Stimulated activated naive CD8-positive, alpha-beta T cell treated with anti-CD3 and anti-CD28 coated beads, Interleukin-15, Interleukin-2, amounts not matched to agents 100 U/mL and 50 U/mL, for 24 hours (primary cell): Measurements from ENCODE around the gene PCDHB14.
"Not testable (repeated sequence)": the region's sequence is repeated elsewhere in the genome, so short reads cannot be mapped to it uniquely, and the experiment has no call there.

Experiments used
- ATAC-seq: fragments of 150-1000 bp; cut with Tn5 transposase; one replicate; pipeline ENCODE4 v1.10.0; 2021
- DNase-seq: peaks from one replicate; pipeline ENCODE4 v3.0.0; 2021

The PCDHB14 gene

DNA sequence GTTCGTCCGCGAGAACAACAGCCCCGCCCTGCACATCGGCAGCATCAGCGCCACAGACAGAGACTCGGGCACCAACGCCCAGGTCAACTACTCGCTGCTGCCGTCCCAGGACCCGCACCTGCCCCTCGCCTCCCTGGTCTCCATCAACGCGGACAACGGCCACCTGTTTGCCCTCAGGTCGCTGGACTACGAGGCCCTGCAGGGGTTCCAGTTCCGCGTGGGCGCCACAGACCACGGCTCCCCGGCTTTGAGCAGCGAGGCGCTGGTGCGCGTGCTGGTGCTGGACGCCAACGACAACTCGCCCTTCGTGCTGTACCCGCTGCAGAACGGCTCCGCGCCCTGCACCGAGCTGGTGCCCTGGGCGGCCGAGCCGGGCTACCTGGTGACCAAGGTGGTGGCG lies 12.9 kb upstream of the PCDHB14 start:
- DNase-seq, ATAC-seq: not testable (repeated sequence)

DNA sequence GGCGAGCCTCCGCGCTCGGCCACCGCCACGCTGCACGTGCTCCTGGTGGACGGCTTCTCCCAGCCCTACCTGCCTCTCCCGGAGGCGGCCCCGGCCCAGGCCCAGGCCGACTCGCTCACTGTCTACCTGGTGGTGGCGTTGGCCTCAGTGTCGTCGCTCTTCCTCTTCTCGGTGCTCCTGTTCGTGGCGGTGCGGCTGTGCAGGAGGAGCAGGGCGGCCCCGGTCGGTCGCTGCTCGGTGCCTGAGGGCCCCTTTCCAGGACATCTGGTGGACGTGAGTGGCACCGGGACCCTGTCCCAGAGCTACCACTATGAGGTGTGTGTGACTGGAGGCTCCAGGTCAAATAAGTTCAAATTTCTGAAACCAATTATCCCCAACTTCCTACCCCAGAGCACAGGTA lies 12.3 kb upstream of the PCDHB14 start:
- DNase-seq, ATAC-seq: not testable (repeated sequence)

DNA sequence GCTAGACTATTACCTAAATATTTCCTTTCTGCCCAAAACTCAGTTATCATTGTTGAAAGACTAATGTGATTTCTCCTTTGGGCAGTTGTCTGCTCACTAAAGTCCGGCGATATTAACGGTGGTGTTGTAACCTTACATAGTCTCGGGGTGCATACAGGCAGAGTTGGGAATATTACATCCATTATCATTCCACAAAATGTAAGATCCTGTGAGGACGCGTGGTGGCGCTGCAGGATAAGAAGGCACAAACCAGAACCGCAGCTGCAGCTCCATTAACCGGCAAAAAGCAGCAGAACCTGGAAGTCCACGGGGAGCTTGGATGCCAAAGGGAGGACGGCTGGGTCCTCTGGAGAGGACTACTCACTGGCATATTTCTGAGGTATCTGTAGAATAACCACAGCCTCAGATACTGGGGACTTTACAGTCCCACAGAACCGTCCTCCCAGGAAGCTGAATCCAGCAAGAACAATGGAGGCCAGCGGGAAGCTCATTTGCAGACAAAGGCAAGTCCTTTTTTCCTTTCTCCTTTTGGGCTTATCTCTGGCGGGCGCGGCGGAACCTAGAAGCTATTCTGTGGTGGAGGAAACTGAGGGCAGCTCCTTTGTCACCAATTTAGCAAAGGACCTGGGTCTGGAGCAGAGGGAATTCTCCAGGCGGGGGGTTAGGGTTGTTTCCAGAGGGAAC lies 9.3 kb upstream of the PCDHB14 start, which contains the start of gene PCDHB13:
PCDHB13 (plus strand) TSS at position 264 of the 684 bp plus-strand sequence; CDS start at position 469, 205 bp downstream.
- ATAC-seq = not testable (repeated sequence)
- peak; percentile 14 for DNase-seq

DNA sequence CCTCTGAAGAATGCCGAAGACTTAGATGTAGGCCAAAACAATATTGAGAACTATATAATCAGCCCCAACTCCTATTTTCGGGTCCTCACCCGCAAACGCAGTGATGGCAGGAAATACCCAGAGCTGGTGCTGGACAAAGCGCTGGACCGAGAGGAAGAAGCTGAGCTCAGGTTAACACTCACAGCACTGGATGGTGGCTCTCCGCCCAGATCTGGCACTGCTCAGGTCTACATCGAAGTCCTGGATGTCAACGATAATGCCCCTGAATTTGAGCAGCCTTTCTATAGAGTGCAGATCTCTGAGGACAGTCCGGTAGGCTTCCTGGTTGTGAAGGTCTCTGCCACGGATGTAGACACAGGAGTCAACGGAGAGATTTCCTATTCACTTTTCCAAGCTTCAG lies 8.6 kb upstream of the PCDHB14 start:
- not testable (repeated sequence) for ATAC-seq, DNase-seq

DNA sequence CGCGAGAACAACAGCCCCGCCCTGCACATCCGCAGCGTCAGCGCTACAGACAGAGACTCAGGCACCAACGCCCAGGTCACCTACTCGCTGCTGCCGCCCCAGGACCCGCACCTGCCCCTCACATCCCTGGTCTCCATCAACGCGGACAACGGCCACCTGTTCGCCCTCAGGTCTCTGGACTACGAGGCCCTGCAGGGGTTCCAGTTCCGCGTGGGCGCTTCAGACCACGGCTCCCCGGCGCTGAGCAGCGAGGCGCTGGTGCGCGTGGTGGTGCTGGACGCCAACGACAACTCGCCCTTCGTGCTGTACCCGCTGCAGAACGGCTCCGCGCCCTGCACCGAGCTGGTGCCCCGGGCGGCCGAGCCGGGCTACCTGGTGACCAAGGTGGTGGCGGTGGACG lies 7.6 kb upstream of the PCDHB14 start:
- ATAC-seq = not testable (repeated sequence)

DNA sequence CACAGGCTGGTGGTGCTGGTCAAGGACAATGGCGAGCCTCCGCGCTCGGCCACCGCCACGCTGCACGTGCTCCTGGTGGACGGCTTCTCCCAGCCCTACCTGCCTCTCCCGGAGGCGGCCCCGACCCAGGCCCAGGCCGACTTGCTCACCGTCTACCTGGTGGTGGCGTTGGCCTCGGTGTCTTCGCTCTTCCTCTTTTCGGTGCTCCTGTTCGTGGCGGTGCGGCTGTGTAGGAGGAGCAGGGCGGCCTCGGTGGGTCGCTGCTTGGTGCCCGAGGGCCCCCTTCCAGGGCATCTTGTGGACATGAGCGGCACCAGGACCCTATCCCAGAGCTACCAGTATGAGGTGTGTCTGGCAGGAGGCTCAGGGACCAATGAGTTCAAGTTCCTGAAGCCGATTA lies 7.1 kb upstream of the PCDHB14 start:
- DNase-seq, ATAC-seq: not testable (repeated sequence)

More for the DNA sequence above, 7.6 kb upstream of the PCDHB14 start:
- not testable (repeated sequence) for DNase-seq

DNA sequence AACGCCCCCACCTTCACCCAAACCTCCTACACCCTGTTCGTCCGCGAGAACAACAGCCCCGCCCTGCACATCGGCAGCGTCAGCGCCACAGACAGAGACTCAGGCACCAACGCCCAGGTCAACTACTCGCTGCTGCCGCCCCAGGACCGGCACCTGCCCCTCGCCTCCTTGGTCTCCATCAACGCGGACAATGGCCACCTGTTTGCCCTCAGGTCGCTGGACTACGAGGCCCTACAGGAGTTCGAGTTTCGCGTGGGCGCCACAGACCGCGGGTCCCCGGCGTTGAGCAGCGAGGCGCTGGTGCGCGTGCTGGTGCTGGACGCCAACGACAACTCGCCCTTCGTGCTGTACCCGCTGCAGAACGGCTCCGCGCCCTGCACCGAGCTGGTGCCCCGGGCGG lies 1.7 kb downstream of the PCDHB14 start:
- not testable (repeated sequence) for DNase-seq, ATAC-seq

DNA sequence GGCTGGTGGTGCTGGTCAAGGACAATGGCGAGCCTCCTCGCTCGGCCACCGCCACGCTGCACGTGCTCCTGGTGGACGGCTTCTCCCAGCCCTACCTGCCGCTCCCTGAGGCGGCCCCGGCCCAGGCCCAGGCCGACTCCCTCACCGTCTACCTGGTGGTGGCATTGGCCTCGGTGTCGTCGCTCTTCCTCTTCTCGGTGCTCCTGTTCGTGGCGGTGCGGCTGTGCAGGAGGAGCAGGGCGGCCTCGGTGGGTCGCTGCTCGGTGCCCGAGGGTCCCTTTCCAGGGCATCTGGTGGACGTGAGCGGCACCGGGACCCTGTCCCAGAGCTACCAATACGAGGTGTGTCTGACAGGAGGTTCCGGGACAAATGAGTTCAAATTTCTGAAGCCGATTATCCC lies 2.3 kb downstream of the PCDHB14 start:
- not testable (repeated sequence) for ATAC-seq, DNase-seq

DNA sequence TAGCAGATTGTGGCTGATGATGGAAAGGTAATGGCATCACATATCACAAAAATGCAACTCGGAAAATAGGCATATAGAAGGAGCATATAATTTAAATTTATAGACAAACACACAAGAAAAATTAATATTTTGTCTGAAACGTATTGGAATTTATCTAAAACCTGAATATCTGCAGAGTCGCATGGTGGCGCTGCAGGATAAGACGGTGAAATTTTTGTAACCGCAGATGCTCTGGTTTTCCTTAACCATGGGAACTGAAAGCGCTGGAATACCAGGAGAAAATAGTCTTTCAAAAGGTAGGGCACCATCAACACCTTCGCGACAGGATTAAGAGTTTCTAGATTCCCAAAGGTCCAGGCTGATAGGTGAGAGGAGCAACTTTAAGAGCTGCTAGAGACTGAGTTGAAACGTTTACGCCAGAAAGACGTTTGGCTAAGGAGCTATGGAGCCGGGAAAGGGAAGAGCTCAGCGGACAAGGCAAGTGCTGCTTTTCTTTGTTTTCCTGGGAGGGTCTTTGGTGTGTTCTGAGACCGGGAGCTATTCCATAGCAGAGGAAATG lies 11.0 kb downstream of the PCDHB14 start:
- DNase-seq (no peak), ATAC-seq (no peak)

DNA sequence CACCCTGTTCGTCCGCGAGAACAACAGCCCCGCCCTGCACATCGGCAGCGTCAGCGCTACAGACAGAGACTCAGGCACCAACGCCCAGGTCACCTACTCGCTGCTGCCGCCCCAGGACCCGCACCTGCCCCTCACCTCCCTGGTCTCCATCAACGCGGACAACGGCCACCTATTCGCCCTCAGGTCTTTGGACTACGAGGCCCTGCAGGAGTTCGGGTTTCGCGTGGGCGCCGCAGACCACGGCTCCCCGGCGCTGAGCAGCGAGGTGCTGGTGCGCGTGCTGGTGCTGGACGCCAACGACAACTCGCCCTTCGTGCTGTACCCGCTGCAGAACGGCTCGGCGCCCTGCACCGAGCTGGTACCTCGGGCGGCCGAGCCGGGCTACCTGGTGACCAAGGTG lies 12.8 kb downstream of the PCDHB14 start:
- not testable (repeated sequence) for ATAC-seq, DNase-seq

DNA sequence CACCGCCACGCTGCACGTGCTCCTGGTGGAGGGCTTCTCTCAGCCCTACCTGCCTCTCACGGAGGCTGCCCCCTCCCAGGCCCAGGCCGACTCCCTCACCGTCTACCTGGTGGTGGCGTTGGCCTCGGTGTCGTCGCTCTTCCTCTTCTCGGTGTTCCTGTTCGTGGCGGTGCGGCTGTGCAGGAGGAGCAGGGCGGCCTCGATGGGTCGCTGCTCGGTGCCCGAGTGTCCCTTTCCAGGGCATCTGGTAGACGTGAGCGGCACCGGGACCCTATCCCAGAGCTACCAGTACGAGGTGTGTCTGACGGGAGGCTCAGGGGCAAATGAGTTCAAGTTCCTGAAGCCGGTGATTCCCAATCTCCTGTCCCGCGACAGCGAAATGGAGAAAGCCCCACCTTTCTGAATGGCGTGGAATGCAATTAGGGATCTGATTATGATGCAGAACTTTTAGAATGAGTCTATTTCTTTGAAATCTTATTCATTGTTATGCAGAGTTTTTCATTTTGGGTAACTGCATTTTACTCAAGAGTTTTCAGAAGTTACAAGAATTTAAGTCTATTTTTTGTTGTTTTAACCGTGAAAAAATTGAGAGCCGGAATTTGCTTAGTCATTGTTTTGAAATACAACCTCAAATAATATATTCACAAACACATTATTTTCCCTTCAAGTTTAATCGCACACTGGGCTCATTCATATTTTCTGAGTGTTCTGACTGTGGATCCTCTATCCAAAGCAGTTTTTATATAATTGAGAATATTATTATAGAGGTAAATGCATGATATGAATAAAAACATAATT lies 13.6 kb downstream of the PCDHB14 start:
- no peak for ATAC-seq
- DNase-seq = no peak

DNA sequence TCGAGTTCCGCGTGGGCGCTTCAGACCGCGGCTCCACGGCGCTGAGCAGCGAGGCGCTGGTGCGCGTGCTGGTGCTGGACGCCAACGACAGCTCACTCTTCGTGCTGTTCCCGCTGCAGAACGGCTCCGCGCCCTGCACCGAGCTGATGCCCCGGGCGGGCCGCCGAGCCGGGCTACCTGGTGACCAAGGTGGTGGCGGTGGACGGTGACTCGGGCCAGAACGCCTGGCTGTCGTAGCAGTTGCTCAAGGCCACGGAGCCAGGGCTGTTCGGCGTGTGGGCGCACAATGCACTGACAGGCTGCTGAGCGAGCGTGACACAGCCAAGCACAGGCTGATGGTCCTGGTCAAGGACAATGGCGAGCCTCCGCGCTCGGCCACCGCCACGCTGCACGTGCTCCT lies 18.4 kb downstream of the PCDHB14 start:
- DNase-seq = no peak
- ATAC-seq = no peak

DNA sequence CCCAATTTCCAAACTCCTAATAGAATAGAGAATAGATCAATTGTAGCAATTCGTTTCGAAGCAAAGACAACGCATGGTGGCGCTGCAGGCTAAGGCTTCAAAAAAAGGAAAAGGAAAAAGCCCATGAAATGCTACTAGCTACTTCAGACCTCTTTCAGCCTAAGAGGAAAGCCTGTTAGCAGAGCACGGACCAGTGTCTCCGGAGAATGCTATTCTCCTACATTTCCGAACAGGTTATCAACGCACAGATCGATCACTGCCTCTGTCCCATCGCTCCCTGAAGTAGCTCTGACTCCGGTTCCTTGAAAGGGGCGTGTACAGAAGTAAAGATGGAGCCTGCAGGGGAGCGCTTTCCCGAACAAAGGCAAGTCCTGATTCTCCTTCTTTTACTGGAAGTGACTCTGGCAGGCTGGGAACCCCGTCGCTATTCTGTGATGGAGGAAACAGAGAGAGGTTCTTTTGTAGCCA lies 22.1 kb downstream of the PCDHB14 start, which contains the start of gene PCDHB15:
PCDHB15 (plus strand) TSS at position 146 of the 468 bp plus-strand sequence; CDS start at position 330, 184 bp downstream.
- ATAC-seq = no peak
- DNase-seq = no peak

DNA sequence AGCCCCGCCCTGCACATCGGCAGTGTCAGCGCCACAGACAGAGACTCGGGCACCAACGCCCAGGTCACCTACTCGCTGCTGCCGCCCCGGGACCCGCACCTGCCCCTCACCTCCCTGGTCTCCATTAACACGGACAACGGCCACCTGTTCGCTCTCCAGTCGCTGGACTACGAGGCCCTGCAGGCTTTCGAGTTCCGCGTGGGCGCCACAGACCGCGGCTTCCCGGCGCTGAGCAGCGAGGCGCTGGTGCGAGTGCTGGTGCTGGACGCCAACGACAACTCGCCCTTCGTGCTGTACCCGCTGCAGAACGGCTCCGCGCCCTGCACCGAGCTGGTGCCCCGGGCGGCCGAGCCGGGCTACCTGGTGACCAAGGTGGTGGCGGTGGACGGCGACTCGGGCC lies 23.8 kb downstream of the PCDHB14 start:
- not testable (repeated sequence) for ATAC-seq, DNase-seq

DNA sequence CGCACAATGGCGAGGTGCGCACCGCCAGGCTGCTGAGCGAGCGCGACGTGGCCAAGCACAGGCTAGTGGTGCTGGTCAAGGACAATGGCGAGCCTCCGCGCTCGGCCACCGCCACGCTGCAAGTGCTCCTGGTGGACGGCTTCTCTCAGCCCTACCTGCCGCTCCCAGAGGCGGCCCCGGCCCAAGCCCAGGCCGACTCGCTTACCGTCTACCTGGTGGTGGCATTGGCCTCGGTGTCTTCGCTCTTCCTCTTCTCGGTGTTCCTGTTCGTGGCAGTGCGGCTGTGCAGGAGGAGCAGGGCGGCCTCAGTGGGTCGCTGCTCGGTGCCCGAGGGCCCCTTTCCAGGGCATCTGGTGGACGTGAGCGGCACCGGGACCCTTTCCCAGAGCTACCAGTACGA lies 24.3 kb downstream of the PCDHB14 start:
- DNase-seq, ATAC-seq: not testable (repeated sequence)

DNA sequence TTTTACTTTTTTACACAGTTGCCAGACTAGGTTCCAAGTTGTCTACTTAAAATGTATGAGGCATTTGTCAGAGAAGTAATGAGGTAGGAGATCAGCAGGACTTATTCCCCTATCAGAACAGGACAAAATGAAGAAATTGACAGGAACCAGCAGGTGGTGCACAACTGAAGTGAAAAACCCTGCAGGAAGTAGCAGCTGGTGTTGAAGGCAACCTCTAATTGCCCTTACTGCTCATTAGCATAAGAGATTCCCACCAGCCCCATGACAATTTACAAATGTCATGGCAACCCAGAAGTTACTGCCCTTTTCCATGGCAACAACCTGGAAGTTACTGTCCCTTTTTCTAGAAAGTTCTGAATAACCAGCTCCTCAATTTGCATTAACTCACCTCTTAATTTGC lies 27.4 kb downstream of the PCDHB14 start:
- DNase-seq (no peak), ATAC-seq (no peak)

DNA sequence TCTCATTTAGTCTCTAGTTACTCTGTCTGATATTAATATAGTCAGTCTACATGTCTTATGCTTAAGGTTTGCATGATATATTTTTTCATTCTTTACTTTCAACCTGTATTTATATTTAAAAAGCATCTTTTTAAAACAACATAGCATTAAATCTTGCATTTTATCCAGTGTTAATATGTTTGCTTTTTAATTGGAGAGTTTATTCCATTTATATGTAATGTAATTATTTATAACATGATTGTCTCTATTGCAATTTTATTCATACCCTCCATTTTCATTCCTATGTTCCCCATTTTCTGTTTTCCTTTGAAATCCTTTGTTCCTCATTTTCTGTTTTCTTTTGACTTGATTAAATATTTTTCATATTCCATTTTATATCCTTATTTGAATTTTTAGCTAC lies 35.3 kb downstream of the PCDHB14 start:
- ATAC-seq = no peak
- DNase-seq = no peak

DNA sequence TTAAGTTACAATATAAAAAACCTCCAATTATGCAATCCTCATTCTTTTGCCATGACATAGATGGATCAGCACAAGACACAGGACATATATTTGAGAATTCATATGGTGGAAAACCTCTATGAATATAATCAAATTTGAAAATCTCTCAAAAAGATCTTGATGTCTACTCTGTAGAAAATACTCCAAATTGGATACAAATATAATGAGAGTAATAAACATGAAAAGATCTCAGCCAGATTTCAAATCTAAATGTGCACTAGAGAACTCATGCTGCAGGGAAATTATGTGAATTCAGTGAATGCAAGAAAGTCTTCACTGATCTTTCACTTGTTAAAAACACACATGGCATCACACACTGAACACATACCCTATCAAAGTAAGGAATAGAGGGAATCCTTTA lies 35.8 kb downstream of the PCDHB14 start:
- no peak for DNase-seq
- no peak for ATAC-seq

DNA sequence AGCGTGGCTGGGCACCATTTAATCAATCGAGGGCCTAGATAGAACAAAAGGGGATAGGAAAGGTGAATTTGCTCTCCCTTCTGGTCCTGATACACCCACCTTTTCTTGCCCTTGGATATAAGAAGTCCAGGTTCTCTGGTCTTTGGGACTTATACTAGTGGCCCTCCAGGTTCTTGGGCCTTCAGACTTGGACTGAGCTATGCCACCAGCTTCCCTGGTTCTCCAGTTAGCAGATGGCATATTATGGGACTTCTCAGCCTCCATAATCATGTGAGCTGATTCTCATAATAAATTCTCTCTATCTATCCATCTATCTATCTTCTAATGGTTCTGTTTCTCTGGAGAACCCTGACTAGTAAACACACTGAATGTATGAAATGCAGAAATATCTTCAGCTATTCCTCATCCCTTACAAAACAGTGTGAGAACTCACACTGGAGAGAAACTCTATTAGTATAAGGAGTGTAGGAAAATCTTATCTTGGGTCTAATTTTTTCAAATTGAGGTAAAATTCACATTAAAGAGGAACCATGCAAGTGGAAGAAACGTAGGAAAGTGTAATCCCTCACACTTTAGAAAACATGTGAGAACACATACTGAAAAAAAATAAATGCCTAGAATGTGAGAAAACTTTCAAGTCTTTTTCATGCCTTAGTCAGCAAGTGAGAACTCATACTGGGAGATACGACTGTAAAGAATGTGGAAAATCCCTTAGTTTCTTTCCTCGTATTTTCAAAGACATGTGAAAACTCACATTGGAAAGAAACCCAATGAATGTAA lies 37.5 kb downstream of the PCDHB14 start:
- no peak for ATAC-seq

DNA sequence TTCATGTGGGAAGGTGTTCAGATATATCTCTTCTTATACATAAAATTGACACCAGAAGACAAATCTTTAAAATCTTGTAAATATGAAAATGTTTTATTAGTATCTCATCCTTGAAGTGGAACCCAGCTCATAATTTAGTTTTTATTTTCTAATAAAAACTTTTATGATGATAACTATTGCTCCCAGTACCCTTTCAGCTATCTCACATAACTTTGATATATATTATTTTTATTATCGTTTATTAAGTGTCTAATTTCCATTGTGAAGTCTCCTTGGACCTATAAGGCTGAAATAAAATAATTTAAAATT lies 38.0 kb downstream of the PCDHB14 start:
- no peak for ATAC-seq
- DNase-seq = no peak

More for the DNA sequence above, 37.5 kb downstream of the PCDHB14 start:
- DNase-seq = no peak

DNA sequence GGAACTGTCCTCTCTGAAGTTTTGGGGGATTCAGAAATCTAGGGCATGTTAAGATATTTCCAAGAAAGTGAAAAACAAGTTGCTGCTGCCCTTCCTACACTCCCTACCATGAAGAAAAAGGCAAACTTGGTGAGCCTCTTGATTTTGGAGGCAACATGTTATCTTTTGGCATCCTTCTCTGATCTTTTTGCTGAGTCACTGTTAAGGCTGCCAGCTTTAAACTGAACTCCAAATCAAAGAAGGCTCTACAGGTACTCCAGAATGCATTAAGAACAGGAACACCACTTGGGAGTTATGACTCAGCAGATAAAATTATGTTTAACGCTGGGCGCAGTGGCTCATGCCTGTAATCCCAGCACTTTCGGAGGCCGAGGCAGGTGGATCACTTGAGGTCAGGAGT lies 46.1 kb downstream of the PCDHB14 start:
- ATAC-seq = no peak

DNA sequence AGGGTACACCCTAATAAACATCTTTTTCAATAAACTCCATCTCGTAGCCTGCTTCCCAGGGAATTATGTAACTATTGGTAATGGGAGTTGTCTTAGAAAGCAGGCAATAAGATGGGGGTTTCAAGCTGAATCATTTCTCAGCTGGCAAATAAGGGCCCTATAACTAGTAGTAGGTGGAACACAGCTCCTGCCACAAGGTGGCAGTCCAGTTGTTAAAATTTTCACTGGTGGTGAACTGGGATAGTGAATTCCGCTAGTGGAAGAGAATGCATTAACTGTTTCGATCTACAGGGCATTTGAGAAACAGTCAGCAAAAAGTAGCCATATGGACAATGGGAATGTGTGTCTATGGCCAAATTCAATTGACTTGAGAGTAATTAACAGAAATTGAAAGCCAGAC lies 49.8 kb downstream of the PCDHB14 start:
- DNase-seq (no peak), ATAC-seq (no peak)

More for the DNA sequence above, 46.1 kb downstream of the PCDHB14 start:
- no peak for DNase-seq
